HEK293 (cell line): Measurements from ENCODE around the gene THAP2.

Source experiments
- GLI2 ChIP-seq: fragments of 450-650 bp; formaldehyde crosslinking; IDR thresholded peaks from 2 replicates; pipeline ENCODE4; 2017; ENCODE audit warnings: missing biosample characterization, missing genetic modification characterization, low read depth, borderline replicate concordance
- HIC1 ChIP-seq: fragments of 450-650 bp; formaldehyde crosslinking; IDR thresholded peaks from 2 replicates; pipeline ENCODE4 v1.5.1; 2016; ENCODE audit warnings: missing biosample characterization, missing genetic modification characterization
- HOXA7 ChIP-seq: sonication (generic); formaldehyde crosslinking; IDR thresholded peaks from 2 replicates; pipeline ENCODE4 v1.8.1; 2022; ENCODE audit warnings: missing genetic modification reagents, borderline replicate concordance
- OSR2 ChIP-seq: fragments of 450-650 bp; formaldehyde crosslinking; IDR thresholded peaks from 2 replicates; pipeline ENCODE4 v1.5.1; 2016; ENCODE audit warnings: missing biosample characterization, missing genetic modification characterization
- PBX3 ChIP-seq: sonication (generic); formaldehyde crosslinking; IDR thresholded peaks from 2 replicates; pipeline ENCODE4 v1.8.1; 2022; ENCODE audit warnings: mild to moderate bottlenecking, moderate library complexity, missing genetic modification reagents
- PRDM10 ChIP-seq: fragments of 450-650 bp; formaldehyde crosslinking; IDR thresholded peaks from 2 replicates; pipeline ENCODE4 v1.5.1; 2016; ENCODE audit warnings: missing biosample characterization, missing genetic modification characterization
- SCRT1 ChIP-seq: fragments of 450-650 bp; formaldehyde crosslinking; IDR thresholded peaks from 2 replicates; pipeline ENCODE4 v1.5.1; 2016; ENCODE audit warnings: missing biosample characterization, missing genetic modification characterization, borderline replicate concordance
- SP3 ChIP-seq: fragments of 450-650 bp; formaldehyde crosslinking; IDR thresholded peaks from 2 replicates; pipeline ENCODE4 v1.5.1; 2016; ENCODE audit warnings: missing biosample characterization, missing genetic modification characterization
- ZBTB48 ChIP-seq: fragments of 450-650 bp; formaldehyde crosslinking; IDR thresholded peaks from 2 replicates; pipeline ENCODE4 v1.5.1; 2016; ENCODE audit warnings: missing biosample characterization, missing genetic modification characterization
- ZNF114 ChIP-seq: fragments of 450-650 bp; formaldehyde crosslinking; IDR thresholded peaks from 2 replicates; pipeline ENCODE4 v1.5.0; 2017; ENCODE audit warnings: missing biosample characterization, missing genetic modification characterization
- ZNF148 ChIP-seq: fragments of 450-650 bp; formaldehyde crosslinking; IDR thresholded peaks from 2 replicates; pipeline ENCODE4 v1.5.0; 2017; ENCODE audit warnings: missing biosample characterization, missing genetic modification characterization, borderline replicate concordance
- ZNF157 ChIP-seq: fragments of 450-650 bp; formaldehyde crosslinking; IDR thresholded peaks from 2 replicates; pipeline ENCODE4 v1.5.1; 2016; ENCODE audit warnings: missing biosample characterization, missing genetic modification characterization
- ZNF211 ChIP-seq: fragments of 450-650 bp; formaldehyde crosslinking; IDR thresholded peaks from 2 replicates; pipeline ENCODE4 v1.5.1; 2016; ENCODE audit warnings: low read depth, missing biosample characterization, missing genetic modification characterization
- ZNF248 ChIP-seq: fragments of 450-650 bp; formaldehyde crosslinking; IDR thresholded peaks from 2 replicates; pipeline ENCODE4 v1.5.1; 2017; ENCODE audit warnings: missing biosample characterization, missing genetic modification characterization
- ZNF266 ChIP-seq: fragments of 450-650 bp; formaldehyde crosslinking; IDR thresholded peaks from 2 replicates; pipeline ENCODE4 v1.5.1; 2016; ENCODE audit warnings: missing biosample characterization, missing genetic modification characterization, low read depth
- ZNF311 ChIP-seq: fragments of 450-650 bp; formaldehyde crosslinking; IDR thresholded peaks from 2 replicates; pipeline ENCODE4 v1.5.1; 2017; ENCODE audit warnings: missing biosample characterization, missing genetic modification characterization, borderline replicate concordance
- ZNF37A ChIP-seq: fragments of 450-650 bp; IDR thresholded peaks from 2 replicates; pipeline ENCODE4 v1.5.1; 2018; ENCODE audit warnings: missing biosample characterization, missing genetic modification characterization
- ZNF391 ChIP-seq: fragments of 450-650 bp; formaldehyde crosslinking; IDR thresholded peaks from 2 replicates; pipeline ENCODE4 v1.5.1; 2016; ENCODE audit warnings: low read depth, missing biosample characterization, missing genetic modification characterization, borderline replicate concordance
- ZNF423 ChIP-seq: fragments of 450-650 bp; formaldehyde crosslinking; IDR thresholded peaks from 2 replicates; pipeline ENCODE4 v1.5.1; 2016; ENCODE audit warnings: missing biosample characterization, missing genetic modification characterization
- ZNF426 ChIP-seq: fragments of 450-650 bp; formaldehyde crosslinking; IDR thresholded peaks from 2 replicates; pipeline ENCODE4 v1.5.1; 2017; ENCODE audit warnings: missing biosample characterization, missing genetic modification characterization, mild to moderate bottlenecking, inconsistent platforms, moderate library complexity
- ZNF473 ChIP-seq: fragments of 450-650 bp; formaldehyde crosslinking; IDR thresholded peaks from 2 replicates; pipeline ENCODE4 v1.5.1; 2017; ENCODE audit warnings: missing biosample characterization, missing genetic modification characterization
- ZNF488 ChIP-seq: fragments of 450-650 bp; formaldehyde crosslinking; IDR thresholded peaks from 2 replicates; pipeline ENCODE4 v1.5.1; 2016; ENCODE audit warnings: missing biosample characterization, missing genetic modification characterization
- ZNF530 ChIP-seq: fragments of 450-650 bp; formaldehyde crosslinking; IDR thresholded peaks from 2 replicates; pipeline ENCODE4 v1.5.1; 2016; ENCODE audit warnings: low read depth, missing biosample characterization, missing genetic modification characterization
- ZNF560 ChIP-seq: fragments of 450-650 bp; formaldehyde crosslinking; IDR thresholded peaks from 2 replicates; pipeline ENCODE4 v1.5.1; 2017; ENCODE audit warnings: missing biosample characterization, missing genetic modification characterization, borderline replicate concordance
- ZNF561 ChIP-seq: fragments of 450-650 bp; IDR thresholded peaks from 2 replicates; pipeline ENCODE4 v1.5.1; 2018; ENCODE audit warnings: missing biosample characterization, missing genetic modification characterization, borderline replicate concordance
- ZNF610 ChIP-seq: fragments of 450-650 bp; formaldehyde crosslinking; IDR thresholded peaks from 2 replicates; pipeline ENCODE4 v1.5.1; 2016; ENCODE audit warnings: missing biosample characterization, missing genetic modification characterization, borderline replicate concordance
- ZNF670 ChIP-seq: fragments of 450-650 bp; formaldehyde crosslinking; IDR thresholded peaks from 2 replicates; pipeline ENCODE4 v1.5.1; 2016; ENCODE audit warnings: missing biosample characterization, missing genetic modification characterization, low read depth
- ZNF701 ChIP-seq: fragments of 450-650 bp; formaldehyde crosslinking; IDR thresholded peaks from 2 replicates; pipeline ENCODE4 v1.5.1; 2016; ENCODE audit warnings: missing biosample characterization, missing genetic modification characterization
- ZNF707 ChIP-seq: fragments of 450-650 bp; formaldehyde crosslinking; IDR thresholded peaks from 2 replicates; pipeline ENCODE4 v1.5.1; 2016; ENCODE audit warnings: missing biosample characterization, missing genetic modification characterization
- ZNF777 ChIP-seq: fragments of 450-650 bp; formaldehyde crosslinking; IDR thresholded peaks from 2 replicates; pipeline ENCODE4 v1.5.1; 2017; ENCODE audit warnings: missing biosample characterization, missing genetic modification characterization, borderline replicate concordance
- ZNF830 ChIP-seq: fragments of 450-650 bp; IDR thresholded peaks from 2 replicates; pipeline ENCODE4 v1.5.0; 2018; ENCODE audit warnings: missing biosample characterization, missing genetic modification characterization, low read depth, mild to moderate bottlenecking, moderate library complexity

THAP2 gene

GRCh38 chr12:71627438-71628002 lies 36.6 kb upstream of the THAP2 start (continued):
- no peak for TF ChIP-seq ZNF157 (tag by site-specific recombination)
- TF ChIP-seq OSR2 (tag by site-specific recombination), result peak; percentile 96
- TF ChIP-seq ZNF488, result no peak
- TF ChIP-seq ZNF266, result no peak
- TF ChIP-seq ZBTB48 (tag by site-specific recombination), result no peak
- peak; percentile 89 for TF ChIP-seq HIC1
- TF ChIP-seq ZNF114 (tag by site-specific recombination), result no peak
- TF ChIP-seq ZNF830 (tag by site-specific recombination), result no peak
- no peak for TF ChIP-seq ZNF560 (tag by site-specific recombination)
- TF ChIP-seq ZNF37A (tag by site-specific recombination), result no peak
- no peak for TF ChIP-seq ZNF211
- TF ChIP-seq ZNF423 (tag by site-specific recombination), result no peak
- TF ChIP-seq ZNF473 (tag by site-specific recombination), result no peak
- no peak for TF ChIP-seq ZNF670 (tag by site-specific recombination)
- TF ChIP-seq ZNF248 (tag by site-specific recombination), result no peak
- no peak for TF ChIP-seq ZNF426 (tag by site-specific recombination)
- peak; percentile 89 for TF ChIP-seq GLI2 (tag by site-specific recombination)
- no peak for TF ChIP-seq PRDM10 (tag by site-specific recombination)
- TF ChIP-seq ZNF530 (tag by site-specific recombination), result no peak
- TF ChIP-seq SP3 (tag by site-specific recombination), result no peak
- no peak for TF ChIP-seq HOXA7 (CRISPR knock-in tag)
- peak; percentile 82; the same call in 1 of the 2 replicates for TF ChIP-seq ZNF391 (tag by site-specific recombination)
- no peak for TF ChIP-seq ZNF561 (tag by site-specific recombination)
- TF ChIP-seq ZNF777 (tag by site-specific recombination), result no peak
- TF ChIP-seq ZNF311 (tag by site-specific recombination), result no peak
- TF ChIP-seq ZNF701, result no peak
- peak; percentile 71; the same call in 1 of the 2 replicates for TF ChIP-seq SCRT1 (tag by site-specific recombination)
- TF ChIP-seq ZNF148 (tag by site-specific recombination), result no peak
- TF ChIP-seq ZNF707 (tag by site-specific recombination), result no peak
- no peak for TF ChIP-seq ZNF610 (tag by site-specific recombination)
- TF ChIP-seq PBX3 (CRISPR knock-in tag), result no peak
